ENCODE measurements around the gene ALOX15. TPM values are rescaled to one million over a fixed set of nuclear protein-coding genes. Genes with fewer than 3 reads are reported as not detected.

Gene ALOX15
- total RNA-seq, 1 donor from 2014 or later: not detected

GRCh38 chr17:4584917-4585637, 56.4 kb downstream of the ALOX15 start:
- no peaks in the 10 kb centered on the region for H3K27me3 ChIP-seq
- H3K9me3 ChIP-seq: no peaks in the 10 kb centered on the region
- no peak for DNase-seq (ENCODE audit: extremely low spot score in 2 of 2)
- H3K27ac ChIP-seq: peak overlapping the region; percentile 60
- no peaks in the 10 kb centered on the region for H3K36me3 ChIP-seq
- H3K4me3 ChIP-seq: peak overlapping the region; percentile 49 to 69
- TF ChIP-seq POLR2A (IDR thresholded peaks at IDR 0.05) (no peak), POLR2AphosphoS5 (IDR thresholded peaks at IDR 0.05; ENCODE audit: insufficient read depth in 1 of 2, low read depth in 1 of 2) (no peak), CTCF (IDR thresholded peaks at IDR 0.05) (no peak)
- intact Hi-C loops (cut with DNase I): no loop called here
- peaks cover 21% of the 10 kb centered on the region for H3K4me1 ChIP-seq

- H3K27me3 ChIP-seq: no peaks in the 10 kb centered on the region
- TF ChIP-seq CTCF (IDR thresholded peaks at IDR 0.05) (no peak), POLR2AphosphoS5 (IDR thresholded peaks at IDR 0.05; ENCODE audit: insufficient read depth in 1 of 2, low read depth in 1 of 2) (peak in 1 of 2 donors; percentile 72), POLR2A (IDR thresholded peaks at IDR 0.05) (peak in 1 of 2 donors; percentile 26)
Observed at GRCh38 chr17:4584101-4584916, 57.2 kb downstream of the ALOX15 start, which contains the start of gene SMTNL2. SMTNL2 (plus strand) TSS chr17:4584529; CDS start chr17:4584606, 77 bp downstream.

DNA sequence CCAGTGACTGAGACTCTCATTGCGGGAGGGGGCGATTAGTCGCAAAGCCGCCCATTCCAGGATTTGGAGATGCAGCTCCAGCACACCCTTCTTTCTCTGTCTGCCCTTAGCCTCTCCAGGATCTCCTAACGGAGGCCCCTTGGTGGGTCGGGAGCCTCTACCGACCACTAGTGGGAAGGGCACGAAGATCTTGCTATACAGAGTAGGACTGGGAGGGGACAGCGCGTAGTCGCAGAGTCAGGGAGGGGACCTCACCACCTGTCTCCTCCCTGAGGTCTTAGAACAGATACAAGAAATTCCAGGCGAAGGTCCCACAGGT, 57.7 kb downstream of the ALOX15 start:
- Histone ChIP-seq H3K4me1 (peaks cover 21% of the 10 kb centered on the region), H3K9me3 (no peaks in the 10 kb centered on the region), H3K27ac (peak overlapping the region; percentile 60), H3K4me3 (peak overlapping the region; percentile 49 to 69), H3K27me3 (no peaks in the 10 kb centered on the region), H3K36me3 (no peaks in the 10 kb centered on the region)
- intact Hi-C loops (cut with DNase I): no loop called here
- no peak for TF ChIP-seq POLR2A (IDR thresholded peaks at IDR 0.05)
- TF ChIP-seq POLR2AphosphoS5 (IDR thresholded peaks at IDR 0.05; ENCODE audit: insufficient read depth in 1 of 2, low read depth in 1 of 2): no peak
- peak in 1 of 3 experiments; percentile 8 for TF ChIP-seq CTCF (IDR thresholded peaks at IDR 0.05)
- no peak for DNase-seq (ENCODE audit: extremely low spot score in 2 of 2)

More at GRCh38 chr17:4584101-4584916, 57.2 kb downstream of the ALOX15 start, which contains the start of gene SMTNL2:
- DNase-seq (ENCODE audit: extremely low spot score in 2 of 2): no peak
- H3K9me3 ChIP-seq: no peaks in the 10 kb centered on the region
- intact Hi-C loops (cut with DNase I): no loop called here
- peak within 1 kb of the TSS; percentile 60 for H3K27ac ChIP-seq
- H3K4me3 ChIP-seq: peak within 1 kb of the TSS; percentile 49 to 69
- H3K36me3 ChIP-seq: no peaks in the 10 kb centered on the region
- peaks cover 21% of the 10 kb centered on the region for H3K4me1 ChIP-seq

GRCh38 chr17:4583206-4583605, 58.3 kb downstream of the ALOX15 start:
- no peak overlapping the region for H3K27ac ChIP-seq
- H3K4me1 ChIP-seq: peaks cover 21% of the 10 kb centered on the region
- no peaks in the 10 kb centered on the region for H3K36me3 ChIP-seq
- intact Hi-C loops (cut with DNase I): no loop called here
- TF ChIP-seq POLR2AphosphoS5 (IDR thresholded peaks at IDR 0.05; ENCODE audit: insufficient read depth in 1 of 2, low read depth in 1 of 2): no peak
- no peak for TF ChIP-seq CTCF (IDR thresholded peaks at IDR 0.05)
- TF ChIP-seq POLR2A (IDR thresholded peaks at IDR 0.05): no peak
- H3K9me3 ChIP-seq: no peaks in the 10 kb centered on the region
- H3K4me3 ChIP-seq: peak overlapping the region in 1 of 2 donors; percentile 69
- no peak for DNase-seq (ENCODE audit: extremely low spot score in 2 of 2)
- H3K27me3 ChIP-seq: no peaks in the 10 kb centered on the region

All from vagina (tissue), 2 donors.